Stimulated activated CD4-positive, alpha-beta T cell treated with anti-CD3 and anti-CD28 coated beads, Interleukin-2, amount 100 ng/mL, for 48 hours (primary cell): Measurements from ENCODE around the gene TFPT.
"Not testable (repeated sequence)": the region's sequence is repeated elsewhere in the genome, so short reads cannot be mapped to it uniquely, and the experiment has no call there.

ENCODE experiments used
- DNase-seq, 2 donors: peaks; one replicate each; pipeline ENCODE4 v3.0.0-alpha.2; 2020

Gene TFPT

DNA sequence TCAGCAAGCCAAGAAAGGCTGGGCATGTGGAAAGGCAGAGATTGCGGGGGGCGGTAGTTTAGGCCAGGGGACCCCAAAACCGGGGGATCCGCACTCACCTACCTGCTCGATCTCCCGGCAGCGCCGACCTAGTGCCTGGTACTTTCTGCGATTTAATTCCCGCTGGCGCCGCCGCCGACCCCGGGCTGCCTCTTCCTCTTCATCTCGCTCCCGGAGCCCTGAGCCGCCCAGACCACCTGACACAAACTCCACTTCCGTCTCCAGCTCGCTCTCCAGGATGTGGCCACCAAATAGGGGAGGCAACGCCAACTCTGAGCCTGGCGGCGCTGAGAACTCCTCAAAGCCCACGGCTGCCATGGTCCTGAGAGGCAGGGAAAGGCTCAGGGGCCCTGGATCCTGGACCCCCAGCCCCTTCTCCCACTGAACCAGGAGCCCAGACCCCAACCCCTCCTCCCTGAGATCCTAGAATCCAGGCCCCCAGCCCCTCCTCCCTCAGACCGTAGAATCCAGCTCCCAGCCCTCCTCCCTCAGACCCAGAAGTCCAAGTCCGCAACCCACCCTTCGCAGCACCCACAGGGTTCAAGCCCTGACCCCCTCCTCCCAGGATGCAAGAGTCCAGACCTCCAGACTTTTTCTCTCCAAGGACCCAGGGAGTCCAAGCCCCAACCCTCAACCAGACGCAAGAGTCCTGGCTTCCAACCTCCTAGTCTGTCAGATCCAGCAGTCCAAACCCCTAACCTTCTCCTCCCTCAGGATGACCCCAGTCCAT lies 933 bp downstream of the TFPT start:
- peak in 1 of 2 donors; percentile 29 for DNase-seq

- DNase-seq: no peak
Measured at GRCh38 chr19:54109651-54110050, 5.8 kb downstream of the TFPT start.

- no peak for DNase-seq
Measured at GRCh38 chr19:54108496-54108895, 7.0 kb downstream of the TFPT start.

- no peak for DNase-seq
Measured at GRCh38 chr19:54107876-54108490, 7.5 kb downstream of the TFPT start.

DNA sequence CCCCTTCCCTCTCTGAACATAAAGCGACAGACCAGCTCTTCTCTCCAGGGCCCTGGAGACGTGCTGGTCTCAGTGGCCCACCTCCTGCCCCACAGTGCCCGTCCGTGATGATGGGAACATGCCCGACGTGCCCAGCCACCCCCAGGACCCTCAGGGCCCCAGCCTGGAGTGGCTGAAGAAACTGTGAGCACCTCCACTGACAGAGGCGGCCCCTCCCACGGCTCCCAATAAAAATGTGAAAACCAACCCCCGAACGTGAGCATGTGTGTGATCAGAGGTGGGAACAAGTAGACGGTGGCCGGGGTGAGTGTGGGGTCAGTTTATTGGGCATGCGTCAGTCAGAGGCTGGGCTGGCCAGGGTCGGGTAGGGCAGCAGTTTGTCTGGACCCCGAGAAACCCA lies 8.7 kb downstream of the TFPT start:
- no peak for DNase-seq

- no peak for DNase-seq
Measured at GRCh38 chr19:54105796-54106195, 9.7 kb downstream of the TFPT start.

GRCh38 chr19:54104998-54105715 lies 10.3 kb downstream of the TFPT start:
- DNase-seq: no peak

- DNase-seq: peak; percentile 94
Measured at GRCh38 chr19:54102421-54103169, 12.9 kb downstream of the TFPT start, which contains the start of gene NDUFA3. TSS of gene NDUFA3 (plus strand) at chr19:54102855. CDS start at chr19:54102879, 24 bp downstream.

DNA sequence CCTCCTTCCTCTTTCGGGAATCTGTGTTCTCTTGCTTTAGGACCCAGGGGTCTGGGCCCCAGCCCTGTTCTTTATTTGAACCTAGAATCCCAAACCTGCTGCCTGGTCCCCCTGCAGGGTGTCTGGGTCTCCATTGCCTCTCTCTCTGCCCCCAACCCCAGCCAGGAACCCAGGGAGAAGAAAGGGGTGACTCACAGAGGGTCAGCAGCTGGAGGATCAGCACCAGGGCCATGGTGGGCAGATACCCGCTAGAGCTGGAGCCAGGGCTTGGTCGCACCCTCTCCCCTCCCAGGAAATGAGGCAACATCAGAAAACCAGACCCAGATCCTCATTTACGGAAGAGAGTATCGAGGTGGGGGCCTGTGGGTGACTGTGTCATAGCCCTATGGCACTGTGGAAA lies 14.9 kb downstream of the TFPT start, which contains the start of gene OSCAR:
TSS of gene OSCAR (minus strand) at position 243 of the 400 bp plus-strand sequence. CDS start at position 232, 11 bp downstream.
- DNase-seq: no peak

GRCh38 chr19:54099903-54100255 lies 15.6 kb downstream of the TFPT start:
- DNase-seq: not testable (repeated sequence)

DNA sequence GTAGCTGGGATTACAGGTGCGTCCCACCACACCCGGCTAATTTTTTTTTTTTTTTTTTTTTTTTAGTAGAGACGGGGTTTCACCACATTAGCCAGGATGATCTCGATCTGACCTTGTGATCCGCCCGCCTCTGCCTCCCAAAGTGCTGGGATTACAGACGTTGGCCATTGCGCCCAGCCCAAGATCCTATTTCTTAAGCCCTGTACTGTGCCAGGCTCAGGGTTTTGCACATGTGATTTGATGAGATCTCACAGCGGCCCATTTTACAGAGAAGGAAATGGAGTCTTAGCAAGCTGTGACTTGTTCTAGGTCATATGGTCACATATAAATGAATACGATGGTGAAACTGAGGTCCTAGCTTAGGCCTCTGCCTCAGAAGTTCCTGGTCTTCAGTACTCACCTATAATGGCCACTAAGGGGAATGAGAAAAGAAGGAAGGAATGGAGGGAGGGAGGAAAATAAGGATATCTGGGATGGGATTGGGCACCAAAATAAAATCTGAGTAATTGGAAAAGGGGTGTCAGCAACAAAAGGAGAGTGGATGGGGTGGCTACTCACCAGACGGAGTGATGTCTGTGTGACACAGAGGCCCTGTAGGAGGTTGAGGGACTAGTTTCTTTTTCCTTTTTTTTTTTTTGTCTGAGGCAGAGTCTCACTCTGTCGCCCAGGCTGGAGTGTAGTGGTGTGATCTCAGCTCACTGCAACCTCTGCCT lies 16.1 kb downstream of the TFPT start:
- DNase-seq: no peak

DNA sequence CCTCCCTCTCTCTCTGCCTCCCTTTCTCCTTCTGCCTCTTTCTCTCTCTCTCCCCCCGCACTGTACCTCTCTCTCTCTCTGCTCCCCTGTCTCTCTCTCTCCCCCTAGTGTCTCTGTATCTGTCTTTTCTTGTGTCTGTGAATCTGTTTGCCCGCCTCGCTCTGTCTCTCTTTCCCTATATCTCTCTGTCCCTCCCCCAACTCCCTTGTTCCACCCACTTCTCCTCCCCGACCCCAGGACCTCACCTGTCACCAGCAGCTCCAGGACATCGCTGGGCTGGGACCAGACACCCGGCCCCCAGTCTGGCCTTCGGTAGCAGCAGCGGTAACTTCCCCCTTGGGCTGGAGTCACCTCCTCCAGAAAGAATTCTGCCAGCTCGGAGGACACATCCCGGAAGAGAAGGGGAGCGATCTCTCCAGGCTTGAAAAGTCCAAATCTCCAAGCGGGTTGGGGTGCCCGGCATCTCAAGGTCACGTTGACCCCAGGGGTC lies 18.8 kb downstream of the TFPT start:
- no peak for DNase-seq

DNA sequence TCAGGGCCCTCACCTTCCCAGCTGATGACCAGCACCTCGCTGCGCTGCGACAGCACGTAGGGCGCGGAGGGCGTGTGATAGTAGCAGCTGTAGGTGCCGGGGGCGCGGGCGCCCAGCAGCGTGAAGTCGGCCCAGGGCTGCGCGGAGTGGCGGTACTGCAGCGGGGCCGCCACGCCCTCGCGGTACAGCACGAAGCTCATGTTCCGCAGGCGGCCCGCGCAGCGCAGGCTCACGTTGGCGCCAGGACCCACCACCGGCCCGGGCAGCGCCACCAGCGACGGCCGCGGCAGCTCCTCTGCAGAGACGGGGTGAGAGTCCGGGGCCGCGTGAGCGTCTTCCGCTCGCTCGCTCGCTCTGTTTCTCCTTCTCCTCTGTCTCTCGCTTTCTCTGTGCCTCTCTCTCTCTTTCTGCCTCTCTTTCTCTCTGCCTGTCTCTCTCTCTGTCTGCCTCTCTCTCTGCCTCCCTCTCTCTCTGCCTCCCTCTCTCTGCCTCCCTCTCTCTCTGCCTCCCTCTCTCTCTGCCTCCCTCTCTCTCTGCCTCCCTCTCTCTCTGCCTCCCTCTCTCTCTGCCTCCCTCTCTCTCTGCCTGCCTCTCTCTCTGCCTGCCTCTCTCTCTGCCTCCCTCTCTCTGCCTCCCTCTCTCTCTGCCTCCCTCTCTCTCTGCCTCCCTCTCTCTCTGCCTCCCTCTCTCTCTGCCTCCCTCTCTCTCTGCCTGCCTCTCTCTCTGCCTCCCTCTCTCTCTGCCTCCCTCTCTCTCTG lies 19.4 kb downstream of the TFPT start:
- DNase-seq: peak; percentile 27 to 39

DNA sequence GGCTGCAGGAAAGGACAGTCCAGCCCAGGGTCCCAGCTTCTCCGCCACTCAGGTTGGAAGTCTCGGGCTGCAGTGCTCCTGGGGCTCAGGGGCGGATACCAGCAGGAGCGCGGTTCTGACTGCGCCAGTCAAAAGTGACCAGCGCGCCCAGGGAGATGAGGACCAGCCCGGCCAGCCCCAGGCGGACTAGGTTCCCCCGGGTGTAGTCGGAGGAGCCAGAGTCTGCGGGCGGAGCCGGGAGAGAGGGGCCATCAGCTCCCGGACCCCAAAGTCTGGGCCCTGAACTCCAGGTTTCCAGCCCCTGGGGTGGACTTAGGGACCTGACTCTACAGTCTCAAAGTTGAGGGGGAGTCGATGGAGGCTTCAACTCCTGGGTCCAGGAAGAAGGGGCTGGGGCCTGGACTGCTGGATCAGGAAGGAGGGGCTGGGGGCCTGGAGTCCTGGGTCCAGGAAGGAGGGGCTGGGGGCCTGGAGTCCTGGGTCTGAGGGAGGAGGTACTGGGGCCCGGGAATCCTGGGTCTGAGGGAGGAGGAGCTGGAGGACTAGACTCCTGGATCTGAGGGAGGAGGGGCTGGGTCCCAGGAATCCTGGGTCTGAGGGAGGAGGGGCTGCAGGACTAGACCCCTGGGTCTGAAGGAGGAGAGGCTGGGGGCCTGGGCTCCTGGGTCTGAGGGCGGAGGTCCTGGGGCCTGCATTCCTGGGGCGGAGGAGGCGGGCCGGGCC lies 20.2 kb downstream of the TFPT start:
- no peak for DNase-seq

DNA sequence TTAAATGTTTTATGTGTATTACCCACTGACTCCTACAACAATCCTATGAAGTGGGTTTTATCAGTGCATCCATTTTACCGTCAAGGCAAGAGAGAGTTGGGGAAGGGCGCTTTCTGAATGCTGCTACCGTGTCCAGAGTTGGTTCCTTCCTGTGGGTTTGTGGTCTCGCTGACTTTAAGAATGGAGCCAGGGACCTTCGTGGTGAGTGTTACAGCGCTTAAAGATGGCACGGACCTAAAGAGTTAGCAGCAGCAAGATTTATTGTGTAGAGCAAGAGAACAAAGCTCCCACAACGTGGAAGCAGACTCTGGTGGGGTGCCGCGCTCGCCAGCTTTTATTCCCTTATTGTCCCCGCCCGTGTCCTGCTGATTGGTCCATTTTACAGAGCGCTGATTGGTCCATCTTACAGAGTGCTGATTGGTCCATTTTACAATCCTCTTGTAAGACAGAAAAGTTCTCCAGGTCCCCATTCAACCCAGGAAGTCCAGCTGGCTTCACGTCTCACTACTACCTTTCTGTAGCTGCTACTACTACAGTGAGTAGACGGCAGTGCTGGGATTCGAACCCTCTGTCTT lies 20.9 kb downstream of the TFPT start:
- DNase-seq: no peak

DNA sequence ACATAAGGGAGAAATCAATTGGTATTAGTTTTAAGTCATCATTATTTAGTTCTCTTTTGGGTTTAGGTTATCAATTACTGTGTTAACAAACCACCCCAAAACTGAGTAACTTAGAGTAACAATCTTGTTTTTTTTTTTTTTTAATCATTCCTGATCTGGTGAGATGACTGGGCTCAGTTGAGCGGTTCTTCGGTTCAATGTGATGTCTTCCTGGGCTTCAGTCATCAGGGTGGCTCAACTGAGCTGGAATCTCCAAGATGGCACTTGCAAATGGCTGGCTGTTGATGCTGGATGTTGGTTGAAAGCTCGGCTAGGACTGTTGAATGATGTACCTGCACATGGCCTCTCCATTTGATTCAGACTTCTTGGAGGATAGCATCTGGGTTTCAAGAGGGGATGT lies 31.0 kb downstream of the TFPT start:
- DNase-seq: no peak

- DNase-seq: no peak
Measured at GRCh38 chr19:54081032-54081431, 34.4 kb downstream of the TFPT start, which contains the start of gene TARM1. TSS of gene TARM1 (minus strand) at chr19:54081365. CDS start at chr19:54081340, 25 bp downstream.

GRCh38 chr19:54077334-54077733 lies 38.1 kb downstream of the TFPT start:
- DNase-seq: no peak

- DNase-seq: no peak
Measured at GRCh38 chr19:54074851-54075250, 40.6 kb downstream of the TFPT start.

- DNase-seq: no peak
Measured at GRCh38 chr19:54073829-54074228, 41.6 kb downstream of the TFPT start.
